ENCODE results near the gene TP53I3.

DNA sequence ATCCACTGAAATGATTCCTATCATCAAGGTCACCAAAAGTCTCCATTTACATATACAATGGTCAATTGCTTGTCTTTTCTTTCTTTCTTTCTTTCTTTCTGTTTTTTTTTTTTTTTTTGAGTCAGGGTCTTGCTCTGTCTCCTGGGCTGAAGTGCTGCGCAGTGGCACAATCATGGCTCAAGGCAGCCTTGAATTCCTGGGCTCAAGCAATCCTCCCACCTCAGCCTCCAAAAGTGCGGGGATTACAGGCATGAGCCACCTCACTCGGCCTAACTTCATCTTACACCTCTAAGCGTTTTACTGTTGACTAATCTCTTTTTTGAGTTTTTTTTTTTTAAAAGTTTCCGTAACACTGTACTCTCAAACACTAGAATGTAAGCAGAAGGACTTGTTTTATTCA is 9.4 kb downstream of the TP53I3 start:
- no peak for TF ChIP-seq CTCF (IDR thresholded peaks at IDR 0.05; ENCODE audit: low read depth, low read length)
- TF ChIP-seq POLR2A (IDR thresholded peaks at IDR 0.05; ENCODE audit: extremely low read depth, insufficient read length), result no peak

Data from NB4 (cell line).